ENCODE results near the gene RPS8.
"Not testable (repeated sequence)": the region's sequence is repeated elsewhere in the genome, so short reads cannot be mapped to it uniquely, and the experiment has no call there.

The RPS8 gene

DNA sequence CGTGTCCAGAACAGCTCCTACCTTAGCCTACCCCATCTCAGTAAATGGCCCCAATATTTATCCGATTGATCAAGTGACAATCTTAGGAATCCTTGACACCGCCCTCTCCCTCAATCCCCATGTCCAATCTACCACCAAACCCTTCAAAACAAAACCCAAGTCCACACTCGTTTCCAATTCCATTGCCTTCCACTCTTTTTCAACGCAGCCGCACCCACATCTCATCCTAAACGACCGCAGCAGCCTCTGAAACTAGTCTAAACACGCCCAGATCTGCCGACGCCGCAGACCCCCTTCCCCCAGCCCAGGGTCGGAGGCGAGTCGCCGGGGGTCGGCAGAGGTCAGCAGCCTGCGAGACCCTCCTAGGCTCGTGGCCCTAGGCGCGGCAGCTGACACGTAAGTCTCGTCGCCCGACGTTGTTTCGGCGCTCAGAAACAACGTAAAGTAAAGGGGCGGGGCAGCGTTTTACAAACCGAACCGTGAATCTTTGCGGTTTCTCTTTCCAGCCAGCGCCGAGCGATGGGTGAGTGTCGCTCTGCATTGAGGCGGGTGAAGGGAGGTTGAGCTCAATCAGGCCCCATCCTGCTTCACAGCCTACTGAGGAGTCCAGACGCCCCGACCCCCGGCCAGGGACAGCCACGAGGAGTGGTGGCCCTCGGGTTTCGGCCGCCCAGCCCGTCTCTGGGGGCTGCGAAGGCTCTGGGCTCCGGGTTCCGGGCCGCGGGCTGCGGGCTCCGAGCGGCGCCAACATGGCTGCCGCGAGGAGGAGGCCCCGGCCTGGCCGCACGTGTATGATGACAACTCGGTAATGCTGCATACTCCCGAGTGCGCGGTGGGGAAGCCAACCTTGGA lies at the start of gene RPS8:
TSS of gene RPS8 (plus strand) at position 463 of the 852 bp plus-strand sequence. CDS start at position 520, 57 bp downstream.
- DNase-seq = peak; percentile 92 to 96 (median 95)

- peak; percentile 93 to 99 (median 97) for DNase-seq
Observed at GRCh38 chr1:44730741-44731512, 44.4 kb upstream of the RPS8 start, which contains the start of gene RNU5D-1. TSS of gene RNU5D-1 (minus strand) at chr1:44731170.

DNA sequence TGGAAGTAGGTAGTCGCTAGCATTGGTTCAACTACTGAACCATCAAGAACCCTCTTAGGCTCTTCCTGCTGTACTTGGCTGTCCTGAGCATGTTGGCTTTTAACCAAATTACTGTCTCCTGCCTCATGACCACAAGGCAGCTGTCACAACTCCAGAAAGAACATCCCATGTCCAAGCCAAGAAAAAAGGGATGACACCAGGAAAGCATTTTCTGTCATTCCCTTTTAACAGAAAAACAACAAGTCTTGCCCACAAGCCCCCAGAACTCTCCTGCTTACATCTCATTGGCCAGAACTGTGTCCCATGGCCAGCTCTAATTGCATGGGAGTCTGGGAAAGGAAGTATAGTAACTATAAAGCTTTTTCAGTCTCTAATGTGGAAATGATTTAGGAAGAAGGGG lies 42.0 kb upstream of the RPS8 start:
- DNase-seq = no peak

DNA sequence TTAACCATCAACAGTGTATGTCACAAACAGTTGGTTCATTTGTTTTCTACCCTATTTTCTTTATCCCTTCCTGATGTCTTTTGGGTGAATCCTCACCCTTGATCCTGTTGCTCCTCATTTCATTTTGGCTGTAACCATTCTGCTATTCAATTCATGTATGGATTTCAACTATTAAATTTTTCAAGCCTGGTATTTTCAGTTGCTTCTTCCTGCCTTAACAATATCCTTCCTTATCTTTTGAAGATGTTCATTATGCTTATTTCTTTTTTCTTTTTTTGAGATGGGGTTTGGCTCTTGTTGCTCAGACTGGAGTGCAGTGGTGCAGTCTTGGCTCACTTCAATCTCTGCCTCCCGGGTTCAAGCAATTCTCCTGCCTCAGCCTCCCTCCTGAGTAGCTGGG lies 41.6 kb upstream of the RPS8 start:
- DNase-seq = no peak

DNA sequence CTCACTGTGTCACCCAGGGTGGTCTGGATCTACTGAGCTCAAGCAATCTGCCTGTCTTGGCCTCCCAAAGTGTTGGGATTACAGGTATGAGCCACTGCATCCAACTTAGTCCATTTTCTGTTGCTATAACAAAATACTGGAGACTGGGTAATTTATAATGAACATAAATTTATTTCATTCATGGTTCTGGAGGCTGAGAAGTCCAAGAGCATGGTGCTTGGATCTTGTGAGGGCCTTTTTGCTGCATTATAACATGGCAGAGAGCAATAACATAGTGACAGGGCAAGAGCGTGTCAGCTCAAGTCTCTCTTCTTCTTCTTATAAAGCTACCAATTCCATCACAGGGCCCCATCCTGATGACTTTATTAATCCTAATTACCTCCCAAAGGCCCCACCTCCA lies 39.3 kb upstream of the RPS8 start:
- no peak for DNase-seq

DNA sequence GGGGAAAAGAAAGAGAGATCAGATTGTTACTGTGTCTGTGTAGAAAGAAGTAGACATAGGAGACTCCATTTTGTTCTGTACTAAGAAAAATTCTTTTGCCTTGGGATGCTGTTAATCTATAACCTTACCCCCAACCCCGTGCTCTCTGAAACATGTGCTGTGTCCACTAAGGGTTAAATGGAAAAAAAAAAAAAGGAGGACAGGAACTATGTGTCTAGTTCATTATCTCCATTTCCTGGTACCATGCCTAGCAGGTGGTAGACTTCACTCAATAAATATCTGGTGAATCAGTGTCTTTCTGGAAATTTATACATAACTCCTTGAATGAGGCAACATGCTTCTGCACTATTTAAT lies 36.4 kb upstream of the RPS8 start:
- not testable (repeated sequence) for DNase-seq

- DNase-seq = peak; percentile 96 to 98 (median 98)
Observed at GRCh38 chr1:44739307-44740178, 35.8 kb upstream of the RPS8 start, which contains the start of gene KIF2C. TSS of gene KIF2C (plus strand) at chr1:44739837. CDS start at chr1:44739933, 96 bp downstream.

GRCh38 chr1:44740179-44740617 lies 35.1 kb upstream of the RPS8 start:
- no peak for DNase-seq

DNA sequence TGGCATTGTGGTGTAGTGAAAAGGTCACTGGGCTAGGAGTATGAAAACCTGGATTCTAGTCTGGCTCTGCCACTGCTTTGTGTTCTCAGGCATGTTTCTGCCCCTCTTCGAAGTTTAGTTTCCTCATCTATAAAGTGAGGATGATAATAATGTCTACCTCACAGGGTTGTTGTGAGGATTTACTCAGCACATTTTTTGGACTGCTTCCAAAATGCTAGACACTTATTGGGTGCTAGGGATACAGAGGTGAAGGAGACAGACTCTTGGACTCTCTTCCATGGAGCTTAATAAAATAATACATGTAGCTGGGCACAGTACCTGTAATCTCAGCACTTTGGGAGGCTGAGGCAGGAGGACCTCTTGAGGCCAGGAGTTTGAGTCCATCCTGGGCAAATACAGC lies 32.1 kb upstream of the RPS8 start:
- no peak for DNase-seq

- no peak for DNase-seq
Observed at GRCh38 chr1:44747878-44748277, 27.5 kb upstream of the RPS8 start.

DNA sequence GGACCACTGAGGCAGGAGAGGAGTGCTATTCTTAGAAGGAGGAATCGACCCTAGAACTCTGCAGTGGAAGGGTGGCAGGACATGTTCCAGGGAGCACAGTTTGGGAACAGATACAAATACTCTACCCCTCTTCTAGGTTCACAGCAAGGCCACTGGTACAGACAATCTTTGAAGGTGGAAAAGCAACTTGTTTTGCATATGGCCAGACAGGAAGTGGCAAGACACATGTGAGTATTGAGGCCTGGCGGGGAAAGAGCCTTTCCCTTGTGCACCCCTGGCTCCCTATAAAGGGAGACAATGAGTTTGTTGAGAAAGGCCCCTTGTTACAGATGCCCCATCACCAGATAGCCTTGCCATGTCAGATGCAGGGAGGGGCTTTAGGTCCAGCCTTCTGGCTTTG lies 17.9 kb upstream of the RPS8 start:
- DNase-seq = no peak

DNA sequence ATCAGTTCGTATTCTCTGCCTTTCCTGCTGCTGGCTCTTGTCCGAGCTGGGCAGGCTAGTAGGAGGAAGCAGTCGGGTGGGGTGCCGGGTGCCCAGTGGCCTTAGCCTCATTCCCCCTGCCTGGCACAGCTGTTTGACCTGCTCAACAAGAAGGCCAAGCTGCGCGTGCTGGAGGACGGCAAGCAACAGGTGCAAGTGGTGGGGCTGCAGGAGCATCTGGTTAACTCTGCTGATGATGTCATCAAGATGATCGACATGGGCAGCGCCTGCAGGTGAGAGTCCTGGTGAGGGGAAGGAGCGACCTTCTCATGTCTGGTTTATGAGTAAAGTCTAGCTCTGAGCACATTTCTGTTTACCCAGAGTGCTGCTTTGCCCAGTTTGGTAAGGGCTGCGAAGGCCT lies 16.3 kb upstream of the RPS8 start:
- no peak for DNase-seq

DNA sequence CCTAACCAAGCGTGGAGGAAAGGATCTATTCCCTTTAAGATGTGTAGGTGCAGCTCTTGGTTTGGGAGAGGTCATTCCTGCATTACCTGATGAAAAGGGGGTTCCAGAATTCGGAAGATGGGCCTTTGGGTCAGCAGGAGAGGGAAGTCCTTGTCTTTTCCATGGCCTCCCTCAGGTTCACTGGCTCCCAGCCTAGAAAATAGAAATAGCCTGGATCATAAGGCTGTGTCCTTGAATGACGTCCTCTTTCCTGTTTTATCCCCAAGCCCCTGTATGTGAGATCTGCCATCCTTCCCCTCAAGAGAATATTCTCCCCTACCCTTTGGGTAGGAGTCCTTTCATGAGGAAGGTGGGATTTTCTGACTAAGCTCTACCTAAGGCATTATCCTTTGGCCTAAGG lies 14.5 kb upstream of the RPS8 start:
- DNase-seq = no peak

- DNase-seq = not testable (repeated sequence)
Observed at GRCh38 chr1:44766421-44766820, 8.9 kb upstream of the RPS8 start.

- no peak for DNase-seq
Observed at GRCh38 chr1:44775930-44776729, 790 bp downstream of the RPS8 start.

DNA sequence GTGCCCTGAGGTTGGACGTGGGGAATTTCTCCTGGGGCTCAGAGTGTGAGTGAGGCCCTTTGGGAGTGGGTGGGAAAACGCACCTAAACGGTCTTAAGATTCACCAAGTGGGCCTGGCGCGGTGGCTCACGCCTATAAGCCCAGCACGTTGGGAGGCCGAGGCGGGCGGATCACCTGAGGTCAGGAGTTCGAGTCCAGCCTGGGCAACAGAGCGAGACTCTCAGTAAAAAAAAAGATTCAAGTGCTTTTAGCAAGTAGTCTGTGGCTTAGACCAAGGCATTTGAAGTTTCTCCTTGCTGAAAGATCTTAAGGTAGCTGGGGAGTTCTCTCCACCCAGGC lies 1.4 kb downstream of the RPS8 start:
- DNase-seq = no peak

- DNase-seq = peak in 1 of 3 experiments; percentile 20
Observed at GRCh38 chr1:44777547-44777946, 2.2 kb downstream of the RPS8 start.

GRCh38 chr1:44777969-44778635 lies 2.8 kb downstream of the RPS8 start:
- DNase-seq = no peak

GRCh38 chr1:44778705-44779576 lies 3.6 kb downstream of the RPS8 start:
- DNase-seq = peak in 1 of 3 experiments; percentile 12

DNA sequence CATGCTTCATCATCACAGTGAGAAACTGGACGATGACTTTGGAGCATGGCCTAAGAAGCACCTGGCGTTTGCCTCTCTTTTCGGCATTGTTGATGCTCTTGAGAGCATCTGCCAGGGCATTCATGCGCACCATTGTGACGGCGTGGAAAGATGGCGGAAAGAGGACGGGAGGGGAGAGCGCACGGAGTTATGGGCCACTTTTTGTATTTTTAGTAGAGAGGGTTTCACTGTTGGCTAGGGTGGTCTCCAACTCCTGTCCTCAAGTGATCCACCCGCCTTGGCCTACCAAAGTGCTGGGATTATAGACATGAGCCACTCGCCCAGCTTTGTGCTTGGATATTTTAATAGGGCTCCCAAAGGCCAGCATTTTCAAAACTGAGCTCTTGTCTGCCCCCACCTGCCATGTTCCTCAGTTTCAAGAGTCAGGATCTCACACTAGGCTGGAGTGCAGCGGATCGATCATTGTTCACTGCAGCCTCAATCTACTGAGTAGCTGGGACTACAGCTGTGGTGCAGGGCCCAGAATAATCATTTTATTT lies 5.3 kb downstream of the RPS8 start:
- DNase-seq = no peak
